SK-N-SH (cell line): Measurements from ENCODE around the gene MACROD2. TPM values are rescaled to one million over a fixed set of nuclear protein-coding genes. Genes with fewer than 3 reads are reported as not detected.

Source experiments
- CTCF ChIA-PET: fragments of 300-600, 350-600 bp; formaldehyde crosslinking; extraction: SDS; loops from one replicate; lab custom pipeline; 2021; lab: Yijun Ruan, JAX
- POLR2A ChIA-PET: fragments of 350-600 bp; sonication (Branson Sonifier 250); formaldehyde crosslinking; extraction: SDS; loops from one replicate; lab custom pipeline; 2020; ENCODE audit warnings: antibody characterized with exemption, inconsistent platforms; lab: Yijun Ruan, JAX
- DNase-seq: peaks from one replicate; pipeline ENCODE4 v3.0.0; 2012
- H2AFZ ChIP-seq: fragments of 200-600 bp; sonication (generic); 2 replicates; pipeline ENCODE4 v1.8.1; 2016; ENCODE audit warnings: antibody characterized with exemption, mild to moderate bottlenecking, low read depth
- H3F3A ChIP-seq: fragments of 200-600 bp; sonication (generic); replicated peaks from 2 replicates; pipeline ENCODE3; 2016; ENCODE audit warnings: antibody characterized with exemption, mild to moderate bottlenecking; ENCODE audit not compliant: insufficient read depth
- H3K27ac ChIP-seq, 2 experiments: fragments of 200-500 bp in 1 of 2; fragments of 200-600 bp in 1 of 2; sonication (Bioruptor generic) in 1 of 2; sonication (generic), shearing (Covaris generic) in 1 of 2; 2 replicates each; pipeline versions ENCODE4 v1.5.1 to v1.6.1; 2014 to 2016; ENCODE audit warnings: low read depth in 2 of 2, inconsistent platforms in 1 of 2, low read length in 1 of 2, mild to moderate bottlenecking in 1 of 2, mixed read lengths in 1 of 2
- H3K27me3 ChIP-seq: fragments of 200-600 bp; sonication (generic), shearing (Covaris generic); 2 replicates; pipeline ENCODE4 v1.6.1; 2016; ENCODE audit warnings: mixed run types; ENCODE audit not compliant: insufficient read depth
- H3K36me3 ChIP-seq, 2 experiments: fragments of 200-500 bp in 1 of 2; fragments of 200-600 bp in 1 of 2; sonication (Bioruptor generic) in 1 of 2; sonication (generic) in 1 of 2; replicated peaks in 1 of 2; 2 replicates each; pipeline versions ENCODE3 to v1.5.1; 2014 to 2016; ENCODE audit warnings: low read length in 1 of 2, mild to moderate bottlenecking in 1 of 2; ENCODE audit not compliant: insufficient read depth in 2 of 2, control insufficient read depth in 1 of 2
- H3K4me1 ChIP-seq, 2 experiments: fragments of 200-500 bp in 1 of 2; fragments of 200-600 bp in 1 of 2; sonication (Bioruptor generic) in 1 of 2; sonication (generic), shearing (Covaris generic) in 1 of 2; 2 replicates each; pipeline versions ENCODE4 v1.5.1 to v1.6.1; 2014 to 2016; ENCODE audit warnings: low read depth in 1 of 2, low read length in 1 of 2, mixed run types in 1 of 2; ENCODE audit not compliant: insufficient read depth in 2 of 2, control insufficient read depth in 1 of 2
- H3K4me2 ChIP-seq: fragments of 200-600 bp; sonication (generic), shearing (Covaris generic); 2 replicates; pipeline ENCODE4 v1.6.1; 2017; ENCODE audit warnings: mixed run types
- H3K4me3 ChIP-seq, 2 experiments: fragments of 200-500 bp in 1 of 2; fragments of 200-600 bp in 1 of 2; sonication (Bioruptor generic) in 1 of 2; sonication (generic), shearing (Covaris generic) in 1 of 2; 2 replicates each; pipeline versions ENCODE4 v1.5.1 to v1.8.1; 2014 to 2016; ENCODE audit warnings: low read depth in 2 of 2, inconsistent platforms in 1 of 2, low read length in 1 of 2, mild to moderate bottlenecking in 1 of 2, mixed read lengths in 1 of 2, moderate library complexity in 1 of 2
- H3K79me2 ChIP-seq: fragments of 200-600 bp; sonication (generic); 2 replicates; pipeline ENCODE4 v1.8.1; 2017; ENCODE audit warnings: mild to moderate bottlenecking; ENCODE audit not compliant: insufficient read depth
- H3K9ac ChIP-seq: fragments of 200-600 bp; sonication (generic); 2 replicates; pipeline ENCODE4 v1.6.1; 2017; ENCODE audit warnings: mixed run types
- H3K9me2 ChIP-seq: fragments of 200-600 bp; sonication (generic); 2 replicates; pipeline ENCODE4 v1.6.1; 2017; ENCODE audit warnings: mixed run types
- H3K9me3 ChIP-seq: fragments of 200-600 bp; sonication (generic); 2 replicates; pipeline ENCODE4 v1.6.1; 2017; ENCODE audit warnings: mixed run types, mild to moderate bottlenecking, moderate library complexity
- H4K20me1 ChIP-seq: fragments of 200-600 bp; sonication (generic); 2 replicates; pipeline ENCODE4 v1.6.1; 2017; ENCODE audit warnings: mild to moderate bottlenecking, mixed run types; ENCODE audit not compliant: insufficient read depth
- CHD2 ChIP-seq: fragments of 150-350 bp; IDR thresholded peaks from 2 replicates; pipeline ENCODE4 v1.6.1; 2018; ENCODE audit warnings: low read length; ENCODE audit not compliant: partially characterized antibody
- CTCF ChIP-seq: fragments of 200-600 bp; sonication (generic); IDR thresholded peaks from 2 replicates; pipeline ENCODE4 v1.6.1; 2017; ENCODE audit warnings: antibody characterized with exemption, mild to moderate bottlenecking, moderate library complexity
- EP300 ChIP-seq, 2 experiments: IDR thresholded peaks; 2 replicates each; pipeline versions ENCODE4 v1.4.0 to v1.6.1; 2012; ENCODE audit warnings: borderline replicate concordance in 1 of 2, low read depth in 1 of 2, low read length in 1 of 2
- FOSL2 ChIP-seq: IDR thresholded peaks from 2 replicates; pipeline ENCODE4 v1.4.0; 2012; ENCODE audit warnings: low read depth, mild to moderate bottlenecking, moderate library complexity, borderline replicate concordance
- JUND ChIP-seq: IDR thresholded peaks from 2 replicates; pipeline ENCODE4 v1.4.0; 2012
- MEF2A ChIP-seq: IDR thresholded peaks from 2 replicates; pipeline ENCODE4 v1.4.0; 2012; ENCODE audit warnings: low read depth, borderline replicate concordance
- POLR2AphosphoS5 ChIP-seq: IDR thresholded peaks from 2 replicates; pipeline ENCODE4 v1.6.1; 2012; ENCODE audit warnings: low read depth, low read length
- TEAD4 ChIP-seq: IDR thresholded peaks from 2 replicates; pipeline ENCODE4 v1.4.0; 2012; ENCODE audit warnings: mild to moderate bottlenecking, borderline replicate concordance; ENCODE audit not compliant: insufficient read depth
- WGBS: methylation state at CpG from one replicate; pipeline ENCODE4 v1.1.6; 2017; ENCODE audit warnings: low lambda C conversion rate; 5-methylcytosine and 5-hydroxymethylcytosine counted together
- polyA plus RNA-seq, 3 experiments: library from polyadenylated mRNA; depleted of rRNA; stranded (reverse); fragments of >200 nt; gene quantifications; 2 replicates each; pipeline ENCODE4 v1.2.3, GENCODE V29; 2012
- TF ChIP-seq, protein P1 (sequence below): IDR thresholded peaks from 2 replicates; pipeline ENCODE4; 2012
- TF ChIP-seq, protein P2 (sequence below): IDR thresholded peaks from 2 replicates; pipeline ENCODE4 v1.6.1; 2012; ENCODE audit warnings: mild to moderate bottlenecking, low read depth, low read length, moderate library complexity

Gene MACROD2
- polyA plus RNA-seq, 1 of the 3 experiments (the other 2 are of a cell fraction), result 0.33 TPM

DNA sequence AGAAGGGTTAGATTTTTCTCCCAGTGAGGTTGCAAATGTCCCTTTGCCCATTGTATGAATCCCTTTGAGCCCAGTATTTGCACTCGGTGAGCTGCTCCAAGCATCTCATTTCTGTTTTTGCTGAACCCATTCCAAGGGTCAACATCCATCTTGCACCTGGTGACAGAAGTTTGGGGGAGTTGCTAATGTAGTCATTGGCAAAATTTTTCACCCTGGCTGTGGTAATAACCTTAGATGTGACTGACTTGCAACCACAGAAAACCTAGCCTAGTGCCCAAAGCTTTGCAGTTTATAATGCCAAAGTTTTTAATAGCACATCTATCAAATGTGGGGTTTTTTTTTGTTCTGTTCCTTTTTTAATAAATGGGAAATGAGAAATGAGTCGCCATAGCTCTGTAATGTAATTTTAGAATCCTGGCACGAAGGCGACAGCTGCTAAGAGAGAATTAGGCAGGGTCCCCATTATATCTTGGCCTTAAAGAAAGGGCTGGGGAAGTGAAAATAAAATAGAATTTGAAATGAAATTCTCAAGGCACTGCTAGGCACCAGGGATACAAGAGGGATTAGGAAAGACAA, 1895.2 kb downstream of the MACROD2 start:
- no peak for DNase-seq
- 43% methylated on average over 4 of the region's 4 CpGs for WGBS
- no peak overlapping the region for H3K4me3 ChIP-seq
- no peak overlapping the region for H3K27ac ChIP-seq
- no peaks in the 10 kb centered on the region for H3K9me2 ChIP-seq
- ChIA-PET POLR2A (no interaction called here), CTCF (interaction anchor here (0.6 kb wide), 1 partner anchor 1035 kb away, joined by 3 read pairs; no protein-coding TSS in a partner anchor)
- H2AFZ ChIP-seq, result no peak overlapping the region
- H3K79me2 ChIP-seq, result no peaks in the 10 kb centered on the region
- H3K9ac ChIP-seq, result no peak overlapping the region
- peaks cover 0 to 3% of the 10 kb centered on the region in 2 experiments; a peak in 1 of 4 replicates for H3K4me1 ChIP-seq
- no peak overlapping the region for H3K4me2 ChIP-seq
- no peaks in the 10 kb centered on the region for H3K36me3 ChIP-seq
- no peaks in the 10 kb centered on the region for H3K27me3 ChIP-seq
- TF ChIP-seq CTCF (no peak), EP300 (IDR thresholded peaks at IDR 0.05; ENCODE audit: borderline replicate concordance in 1 of 2, low read depth in 1 of 2, low read length in 1 of 2) (no peak)
- H4K20me1 ChIP-seq, result no peaks in the 10 kb centered on the region
- H3F3A ChIP-seq, result no peaks in the 10 kb centered on the region
- H3K9me3 ChIP-seq, result no peaks in the 10 kb centered on the region

GRCh38 chr20:15895126-15895525, 1899.8 kb downstream of the MACROD2 start:
- Histone ChIP-seq H3K79me2 (no peaks in the 10 kb centered on the region), H3K4me2 (no peak overlapping the region), H3K9me2 (no peaks in the 10 kb centered on the region), H3K4me1 (no peaks in the 10 kb centered on the region), H3K9ac (no peak overlapping the region), H3K36me3 (no peaks in the 10 kb centered on the region), H3F3A (no peaks in the 10 kb centered on the region), H3K27ac (no peak overlapping the region), H2AFZ (no peak overlapping the region), H3K9me3 (no peaks in the 10 kb centered on the region), H3K27me3 (no peaks in the 10 kb centered on the region), H3K4me3 (no peak overlapping the region), H4K20me1 (no peaks in the 10 kb centered on the region)
- TF ChIP-seq CHD2 (no peak), JUND (no peak), MEF2A (no peak), EP300 (IDR thresholded peaks at IDR 0.05; ENCODE audit: borderline replicate concordance in 1 of 2, low read depth in 1 of 2, low read length in 1 of 2) (no peak), POLR2AphosphoS5 (no peak), TEAD4 (no peak), FOSL2 (no peak)
- TF ChIP-seq, protein P1, sequence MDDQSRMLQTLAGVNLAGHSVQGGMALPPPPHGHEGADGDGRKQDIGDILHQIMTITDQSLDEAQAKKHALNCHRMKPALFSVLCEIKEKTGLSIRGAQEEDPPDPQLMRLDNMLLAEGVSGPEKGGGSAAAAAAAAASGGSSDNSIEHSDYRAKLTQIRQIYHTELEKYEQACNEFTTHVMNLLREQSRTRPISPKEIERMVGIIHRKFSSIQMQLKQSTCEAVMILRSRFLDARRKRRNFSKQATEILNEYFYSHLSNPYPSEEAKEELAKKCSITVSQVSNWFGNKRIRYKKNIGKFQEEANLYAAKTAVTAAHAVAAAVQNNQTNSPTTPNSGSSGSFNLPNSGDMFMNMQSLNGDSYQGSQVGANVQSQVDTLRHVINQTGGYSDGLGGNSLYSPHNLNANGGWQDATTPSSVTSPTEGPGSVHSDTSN, result no peak
- TF ChIP-seq, protein P2, sequence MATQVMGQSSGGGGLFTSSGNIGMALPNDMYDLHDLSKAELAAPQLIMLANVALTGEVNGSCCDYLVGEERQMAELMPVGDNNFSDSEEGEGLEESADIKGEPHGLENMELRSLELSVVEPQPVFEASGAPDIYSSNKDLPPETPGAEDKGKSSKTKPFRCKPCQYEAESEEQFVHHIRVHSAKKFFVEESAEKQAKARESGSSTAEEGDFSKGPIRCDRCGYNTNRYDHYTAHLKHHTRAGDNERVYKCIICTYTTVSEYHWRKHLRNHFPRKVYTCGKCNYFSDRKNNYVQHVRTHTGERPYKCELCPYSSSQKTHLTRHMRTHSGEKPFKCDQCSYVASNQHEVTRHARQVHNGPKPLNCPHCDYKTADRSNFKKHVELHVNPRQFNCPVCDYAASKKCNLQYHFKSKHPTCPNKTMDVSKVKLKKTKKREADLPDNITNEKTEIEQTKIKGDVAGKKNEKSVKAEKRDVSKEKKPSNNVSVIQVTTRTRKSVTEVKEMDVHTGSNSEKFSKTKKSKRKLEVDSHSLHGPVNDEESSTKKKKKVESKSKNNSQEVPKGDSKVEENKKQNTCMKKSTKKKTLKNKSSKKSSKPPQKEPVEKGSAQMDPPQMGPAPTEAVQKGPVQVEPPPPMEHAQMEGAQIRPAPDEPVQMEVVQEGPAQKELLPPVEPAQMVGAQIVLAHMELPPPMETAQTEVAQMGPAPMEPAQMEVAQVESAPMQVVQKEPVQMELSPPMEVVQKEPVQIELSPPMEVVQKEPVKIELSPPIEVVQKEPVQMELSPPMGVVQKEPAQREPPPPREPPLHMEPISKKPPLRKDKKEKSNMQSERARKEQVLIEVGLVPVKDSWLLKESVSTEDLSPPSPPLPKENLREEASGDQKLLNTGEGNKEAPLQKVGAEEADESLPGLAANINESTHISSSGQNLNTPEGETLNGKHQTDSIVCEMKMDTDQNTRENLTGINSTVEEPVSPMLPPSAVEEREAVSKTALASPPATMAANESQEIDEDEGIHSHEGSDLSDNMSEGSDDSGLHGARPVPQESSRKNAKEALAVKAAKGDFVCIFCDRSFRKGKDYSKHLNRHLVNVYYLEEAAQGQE, result no peak
- DNase-seq, result no peak
- WGBS, result 83% methylated on average over 5 of the region's 5 CpGs
- ChIA-PET POLR2A (no interaction called here), CTCF (interaction anchor here (1.1 kb wide), 1 partner anchor 36 kb away, joined by 3 read pairs; no protein-coding TSS in a partner anchor)
